Colonic mucosa (tissue), 4 donors: Measurements from ENCODE around the gene NSF. TPM values are rescaled to one million over a fixed set of nuclear protein-coding genes. Genes with fewer than 3 reads are reported as not detected.
"Not testable (repeated sequence)": the region's sequence is repeated elsewhere in the genome, so short reads cannot be mapped to it uniquely, and the experiment has no call there.

ENCODE experiments used
- DNase-seq: peaks from one replicate; pipeline ENCODE4 v3.0.0-alpha.2; 2020
- H3K27ac ChIP-seq: fragments of 200-600 bp; one replicate; pipeline ENCODE4 v1.8.0; 2021
- H3K27me3 ChIP-seq: fragments of 200-600 bp; one replicate; pipeline ENCODE4 v1.8.0; 2021
- H3K36me3 ChIP-seq: fragments of 200-600 bp; one replicate; pipeline ENCODE4 v1.8.0; 2021
- H3K4me1 ChIP-seq: fragments of 200-600 bp; one replicate; pipeline ENCODE4 v1.8.0; 2021; ENCODE audit warnings: mild to moderate bottlenecking
- H3K4me3 ChIP-seq: fragments of 200-600 bp; one replicate; pipeline ENCODE4 v1.8.0; 2021
- H3K9ac ChIP-seq, 2 donors: one replicate each; pipeline ENCODE4 v1.7.0; 2013; ENCODE audit warnings: control low read depth in 2 of 2, low read depth in 2 of 2, low read length in 2 of 2
- H3K9me3 ChIP-seq: fragments of 200-600 bp; one replicate; pipeline ENCODE4 v1.8.0; 2021
- CTCF ChIP-seq: fragments of 200-600 bp; IDR thresholded peaks from one replicate; pipeline ENCODE4 v1.8.0; 2022; ENCODE audit warnings: antibody characterized with exemption, mild to moderate bottlenecking
- intact Hi-C: fragments of 100-400 bp; cut with DNase I; formaldehyde crosslinking; loops from one replicate; pipeline ENCODE4 v1.14.1; 2022
- total RNA-seq, 2 donors: library from RNA; stranded (reverse); fragmentation: NEBNext Ultra II Directional in 1 of 2; extraction: Animal tissue kit (Norgen Biotek cat#: 25700) in 1 of 2; gene quantifications; one replicate each; pipeline ENCODE4 v1.2.1, GENCODE V29; 2021
- donor health status: healthy.
- donor health status: DM: no; HTN: no; CAD: no.
- donor health status: DM: no; HTN: no; CAD: no.

NSF gene
- total RNA-seq, 2 donors from 2014 or later, result 58.4 to 82.8 TPM

GRCh38 chr17:46751425-46751824, 161.0 kb downstream of the NSF start:
- no peak for TF ChIP-seq CTCF
- H3K36me3 ChIP-seq, result peaks cover 4% of the 10 kb centered on the region
- no peak overlapping the region for H3K27ac ChIP-seq
- H3K9me3 ChIP-seq, result no peaks in the 10 kb centered on the region
- H3K4me1 ChIP-seq, result no peaks in the 10 kb centered on the region
- intact Hi-C loops, result no loop called here
- H3K4me3 ChIP-seq, result no peak overlapping the region
- no peaks in the 10 kb centered on the region for H3K27me3 ChIP-seq
- H3K9ac ChIP-seq, result no peak overlapping the region
- no peak for DNase-seq

GRCh38 chr17:46753776-46754175, 163.3 kb downstream of the NSF start:
- H3K36me3 ChIP-seq, result peaks cover 4% of the 10 kb centered on the region
- no peak for TF ChIP-seq CTCF

GRCh38 chr17:46756081-46756735, 165.7 kb downstream of the NSF start:
- no peak for DNase-seq
- no peaks in the 10 kb centered on the region for H3K27me3 ChIP-seq
- intact Hi-C loops, result no loop called here
- H3K9me3 ChIP-seq, result no peaks in the 10 kb centered on the region
- H3K36me3 ChIP-seq, result peaks cover 4% of the 10 kb centered on the region
- no peak overlapping the region for H3K4me3 ChIP-seq
- no peak overlapping the region for H3K9ac ChIP-seq
- no peak for TF ChIP-seq CTCF
- no peaks in the 10 kb centered on the region for H3K4me1 ChIP-seq
- H3K27ac ChIP-seq, result no peak overlapping the region

More at GRCh38 chr17:46753776-46754175, 163.3 kb downstream of the NSF start:
- no peak for DNase-seq
- H3K4me3 ChIP-seq, result no peak overlapping the region
- no peaks in the 10 kb centered on the region for H3K27me3 ChIP-seq
- no peaks in the 10 kb centered on the region for H3K4me1 ChIP-seq
- no peaks in the 10 kb centered on the region for H3K9me3 ChIP-seq
- intact Hi-C loops, result no loop called here
- no peak overlapping the region for H3K27ac ChIP-seq
- no peak overlapping the region for H3K9ac ChIP-seq

- no peak overlapping the region for H3K27ac ChIP-seq
- H3K36me3 ChIP-seq, result peaks cover 4% of the 10 kb centered on the region
- no peak for TF ChIP-seq CTCF
- H3K4me1 ChIP-seq, result no peaks in the 10 kb centered on the region
- no peak overlapping the region for H3K9ac ChIP-seq
- no peaks in the 10 kb centered on the region for H3K27me3 ChIP-seq
- H3K4me3 ChIP-seq, result no peak overlapping the region
- intact Hi-C loops, result no loop called here
- H3K9me3 ChIP-seq, result no peaks in the 10 kb centered on the region
- DNase-seq, result no peak
Observed at GRCh38 chr17:46756861-46757260, 166.4 kb downstream of the NSF start.

- H3K4me3 ChIP-seq, H3K4me1 ChIP-seq, H3K27ac ChIP-seq, H3K9ac ChIP-seq, DNase-seq, intact Hi-C loops, H3K36me3 ChIP-seq, H3K27me3 ChIP-seq, H3K9me3 ChIP-seq: not testable (repeated sequence)
Observed at GRCh38 chr17:46757588-46757987, 167.1 kb downstream of the NSF start.

- no peak overlapping the region for H3K4me3 ChIP-seq
- H3K9me3 ChIP-seq, result no peaks in the 10 kb centered on the region
- H3K36me3 ChIP-seq, result peaks cover 4% of the 10 kb centered on the region
- H3K27ac ChIP-seq, result no peak overlapping the region
- no peak for TF ChIP-seq CTCF
- intact Hi-C loops, result no loop called here
- no peak for DNase-seq
- H3K4me1 ChIP-seq, result no peaks in the 10 kb centered on the region
- H3K27me3 ChIP-seq, result no peaks in the 10 kb centered on the region
- H3K9ac ChIP-seq, result no peak overlapping the region
Observed at GRCh38 chr17:46758614-46759013, 168.1 kb downstream of the NSF start.
